Activated CD8-positive, alpha-beta memory T cell treated with anti-CD3 and anti-CD28 coated beads for 4 hours (primary cell): ENCODE data around the gene SPRN.
"Not testable (repeated sequence)": the region's sequence is repeated elsewhere in the genome, so short reads cannot be mapped to it uniquely, and the experiment has no call there.

Source experiments
- DNase-seq, 2 donors: peaks; one replicate each; pipeline ENCODE4 v3.0.0-alpha.2; 2020; ENCODE audit warnings: low read depth in 2 of 2

SPRN gene, protein sequence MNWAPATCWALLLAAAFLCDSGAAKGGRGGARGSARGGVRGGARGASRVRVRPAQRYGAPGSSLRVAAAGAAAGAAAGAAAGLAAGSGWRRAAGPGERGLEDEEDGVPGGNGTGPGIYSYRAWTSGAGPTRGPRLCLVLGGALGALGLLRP

DNA sequence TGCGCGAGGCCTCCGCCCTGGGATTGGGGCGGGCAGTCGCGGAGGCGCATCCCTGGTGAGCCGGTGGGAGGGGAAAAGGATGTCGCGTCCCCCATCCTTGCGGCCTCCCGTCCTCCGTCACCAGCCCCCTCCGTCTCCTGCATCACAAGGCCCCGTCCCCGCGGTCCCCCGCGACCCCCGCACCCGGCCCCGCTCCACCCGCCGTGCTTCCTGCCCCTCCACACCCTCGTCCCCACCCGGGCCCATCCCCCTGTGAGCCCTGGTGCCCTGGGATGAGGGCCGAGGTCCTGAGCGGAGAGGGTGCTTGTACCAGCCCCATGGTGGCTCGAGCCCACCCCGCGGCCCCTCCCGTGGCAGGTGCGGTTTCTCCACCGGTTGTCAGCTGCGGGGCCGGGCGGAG, at the start of gene SPRN:
TSS of gene SPRN (minus strand) at position 25 of the 400 bp plus-strand sequence. CDS start 944 bp downstream, outside the sequence.
- DNase-seq, result not testable (repeated sequence)

DNA sequence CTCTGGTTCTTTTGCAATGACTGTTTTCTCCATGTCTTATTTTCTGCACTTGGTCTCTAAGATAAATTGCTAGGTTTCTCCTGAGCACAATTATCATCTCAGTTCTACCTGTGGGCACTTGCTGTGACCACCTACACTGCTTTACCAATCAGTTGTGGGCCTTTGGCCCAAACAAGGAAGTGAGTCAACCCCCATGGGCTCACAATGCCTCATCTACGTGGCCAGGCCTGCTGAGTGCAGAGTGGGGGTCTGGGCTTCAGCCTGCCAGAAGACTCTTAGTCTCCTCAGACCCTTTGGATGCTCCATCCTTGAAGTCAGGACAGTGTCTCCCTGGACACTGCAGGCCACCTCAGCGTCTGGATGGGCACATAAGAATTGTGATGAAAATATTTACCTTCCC, 49.6 kb upstream of the SPRN start:
- no peak for DNase-seq

DNA sequence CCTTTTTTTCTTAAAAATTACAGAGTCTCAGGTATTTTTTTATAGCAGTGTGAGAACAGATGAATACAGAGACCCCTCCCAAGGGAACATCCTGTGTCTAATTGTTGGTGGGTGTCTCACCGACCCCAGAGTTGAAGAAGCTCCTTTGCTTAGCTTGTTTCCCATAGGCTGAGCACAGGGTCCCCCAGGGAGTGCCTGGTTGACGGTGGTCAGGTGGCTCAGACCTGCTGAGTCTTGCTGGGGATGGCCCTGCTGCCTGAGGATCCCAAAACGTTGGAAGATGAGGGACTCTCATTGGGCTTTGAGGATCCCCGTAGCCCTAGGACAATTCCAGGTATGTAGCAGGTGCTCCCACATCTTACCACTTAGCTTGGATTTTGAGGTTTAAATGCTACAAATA, 48.8 kb upstream of the SPRN start:
- no peak for DNase-seq

DNA sequence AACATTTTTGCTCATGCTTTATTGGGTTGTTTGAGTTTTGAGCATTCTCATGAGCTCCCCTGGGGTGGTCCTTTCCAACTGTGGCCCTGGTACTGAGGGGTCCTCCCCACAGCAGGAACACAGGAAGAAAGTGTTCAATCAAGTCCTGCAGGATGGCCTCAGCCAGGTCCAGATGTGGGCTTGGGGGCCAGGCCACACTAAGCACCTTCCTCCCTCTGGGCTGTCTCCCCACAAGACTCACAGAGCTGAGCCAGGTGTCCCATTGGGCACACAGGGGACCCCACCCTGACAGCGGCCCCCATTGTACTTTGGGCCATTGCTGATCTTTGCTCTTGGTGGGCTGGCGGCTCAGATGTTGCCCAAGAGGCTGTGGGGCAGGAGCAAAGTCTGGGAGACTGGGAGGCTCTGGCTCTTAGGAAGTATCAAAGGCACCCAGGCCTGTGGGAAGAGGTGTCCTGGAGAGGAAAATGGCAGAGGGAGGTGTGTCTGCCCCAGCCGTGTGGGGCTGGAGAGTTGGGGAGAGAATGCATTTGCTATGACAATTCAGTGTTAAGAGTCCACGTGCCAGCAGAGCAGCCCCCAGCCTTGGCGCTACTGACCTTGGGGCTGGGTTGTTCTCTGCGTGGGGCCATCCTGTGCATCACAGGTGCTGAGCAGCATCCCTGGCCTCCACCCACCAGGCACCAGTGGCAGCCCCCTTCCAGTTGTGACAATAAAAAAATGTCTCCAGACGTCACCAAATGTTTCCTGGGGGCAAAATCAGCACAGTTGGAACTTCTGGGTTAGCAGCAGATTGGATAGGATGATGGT, 47.1 kb upstream of the SPRN start:
- no peak for DNase-seq

DNA sequence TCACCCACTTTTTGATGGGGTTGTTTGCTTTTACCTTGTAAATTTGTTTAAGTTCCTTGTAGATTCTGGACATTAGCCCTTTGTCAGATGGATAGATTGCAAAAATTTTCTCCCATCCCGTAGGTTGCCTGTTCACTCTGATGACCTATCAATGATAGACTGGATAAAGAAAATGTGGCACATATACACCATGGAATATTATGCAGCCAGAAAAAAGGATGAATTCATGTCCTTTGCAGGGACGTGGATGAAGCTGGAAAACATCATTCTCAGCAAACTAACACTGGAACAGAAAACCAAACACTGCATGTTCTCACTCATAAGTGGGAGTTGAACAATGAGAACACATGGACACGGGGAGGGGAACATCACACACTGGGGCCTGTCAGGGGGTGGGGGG, 44.8 kb upstream of the SPRN start:
- not testable (repeated sequence) for DNase-seq

DNA sequence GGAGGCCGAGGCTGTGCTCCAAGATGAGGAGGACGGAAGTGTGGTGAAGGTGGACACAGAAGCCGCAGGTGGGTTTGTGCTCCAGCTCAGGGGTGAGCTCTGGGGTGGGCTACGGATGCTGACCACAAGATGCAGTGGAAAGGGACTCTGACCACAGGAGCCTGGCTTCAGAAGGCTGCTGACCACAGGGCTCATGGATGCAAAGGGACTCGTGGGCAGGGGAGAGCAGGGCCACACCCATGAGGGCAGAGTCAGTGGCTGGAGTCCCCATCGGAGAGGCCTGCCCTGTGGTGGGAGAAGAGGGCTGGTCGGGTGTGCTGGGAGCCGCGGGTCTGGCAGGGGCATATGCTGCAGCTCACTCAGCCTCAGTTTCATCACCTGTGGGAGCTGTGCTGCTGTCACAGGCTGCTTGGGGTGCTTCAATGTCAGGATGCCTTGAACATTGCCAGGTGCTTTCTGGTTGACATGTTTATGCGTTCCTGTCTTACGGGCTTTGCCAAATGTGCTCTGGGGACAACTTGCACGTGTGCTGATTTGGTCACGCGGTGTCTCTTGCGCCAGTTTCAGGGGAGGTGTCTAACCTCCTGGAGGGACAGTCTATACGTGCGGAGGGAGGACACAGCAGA, 43.0 kb upstream of the SPRN start:
- DNase-seq, result no peak

DNA sequence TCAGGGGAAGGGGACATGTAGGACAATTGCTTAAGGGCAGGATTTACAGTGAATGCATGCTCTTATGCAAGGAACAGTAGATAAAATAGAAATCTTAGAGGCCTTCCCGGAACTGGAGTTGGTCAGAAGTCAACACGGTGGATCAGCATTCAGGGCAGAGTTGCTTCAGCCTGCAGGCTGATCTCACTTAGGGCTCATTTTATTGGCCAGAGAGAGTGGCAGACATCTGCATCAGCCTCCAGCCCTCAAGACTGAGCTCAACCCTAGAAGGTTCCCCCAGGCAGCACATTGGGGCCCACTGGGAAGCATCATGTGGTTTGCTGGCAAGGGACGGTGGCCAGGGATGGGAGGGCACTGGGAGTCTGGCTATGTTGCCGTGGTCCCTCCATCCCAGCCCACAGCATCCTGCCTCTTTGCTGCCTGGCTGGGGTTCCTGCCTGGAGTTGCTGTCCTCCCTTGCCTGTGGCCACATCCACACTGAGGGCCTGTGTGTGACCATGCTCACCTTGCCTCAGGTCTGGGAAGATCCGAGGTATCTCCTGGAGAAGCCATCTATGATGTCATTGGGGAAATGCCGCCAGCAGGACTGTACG, 42.4 kb upstream of the SPRN start:
- DNase-seq, result no peak

DNA sequence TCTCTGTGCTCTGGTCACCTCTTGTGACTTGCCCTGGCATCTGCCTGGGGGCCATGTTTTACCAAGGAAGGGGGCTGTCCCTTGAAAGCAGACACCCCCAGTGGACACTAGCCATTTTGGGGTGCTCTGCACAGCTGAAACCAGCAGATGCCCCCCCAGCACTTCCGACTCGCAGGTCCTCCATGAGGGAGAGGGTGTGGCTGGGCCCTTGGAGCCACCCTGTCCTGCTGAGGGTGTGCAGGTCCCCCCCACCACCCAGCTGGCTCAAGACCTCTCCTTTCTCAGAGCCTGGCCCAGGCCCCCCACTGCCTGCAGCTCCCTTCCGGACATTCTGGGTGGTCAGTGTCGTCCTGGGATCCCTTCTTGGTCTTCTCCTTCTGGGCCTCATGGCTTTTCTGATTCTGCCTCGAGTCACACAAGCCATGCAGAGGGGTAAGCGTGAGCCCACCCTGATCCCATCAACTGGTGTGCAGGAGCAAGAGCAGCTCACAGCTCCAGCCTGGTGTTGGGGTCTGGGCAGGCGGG, 41.6 kb upstream of the SPRN start:
- no peak for DNase-seq

DNA sequence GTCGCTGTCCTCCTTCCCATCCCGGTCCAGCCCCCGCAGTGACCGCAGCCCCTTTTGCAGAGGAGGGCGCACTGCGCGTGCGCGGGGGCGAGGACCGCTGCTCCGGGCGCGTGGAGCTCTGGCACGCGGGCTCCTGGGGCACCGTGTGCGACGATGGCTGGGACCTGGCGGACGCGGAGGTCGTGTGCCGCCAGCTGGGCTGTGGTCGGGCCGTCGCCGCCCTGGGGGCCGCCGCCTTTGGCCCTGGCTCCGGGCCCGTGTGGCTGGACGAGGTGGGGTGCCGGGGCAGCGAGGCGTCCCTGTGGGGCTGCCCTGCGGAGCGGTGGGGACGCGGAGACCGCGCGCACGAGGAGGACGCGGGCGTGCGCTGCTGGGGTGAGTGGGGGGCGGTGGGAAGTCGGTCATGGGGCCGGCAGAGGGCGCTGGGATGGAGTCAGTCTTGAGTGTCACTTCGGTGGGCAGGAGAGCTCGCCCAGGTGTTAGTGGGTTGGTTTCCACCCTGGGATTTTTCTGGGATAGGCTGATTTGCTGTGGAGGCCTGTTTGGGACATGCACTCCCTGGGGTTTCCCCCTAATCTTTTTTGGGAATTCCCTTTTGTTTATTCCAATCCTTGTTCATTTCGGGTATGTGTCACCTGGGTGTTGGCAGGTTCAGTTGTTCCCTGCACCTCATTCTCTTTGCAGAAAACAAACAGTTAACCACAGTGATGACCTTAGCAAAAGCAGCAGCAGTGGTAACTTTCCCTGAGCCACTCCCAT, 40.9 kb upstream of the SPRN start:
- DNase-seq, result no peak

DNA sequence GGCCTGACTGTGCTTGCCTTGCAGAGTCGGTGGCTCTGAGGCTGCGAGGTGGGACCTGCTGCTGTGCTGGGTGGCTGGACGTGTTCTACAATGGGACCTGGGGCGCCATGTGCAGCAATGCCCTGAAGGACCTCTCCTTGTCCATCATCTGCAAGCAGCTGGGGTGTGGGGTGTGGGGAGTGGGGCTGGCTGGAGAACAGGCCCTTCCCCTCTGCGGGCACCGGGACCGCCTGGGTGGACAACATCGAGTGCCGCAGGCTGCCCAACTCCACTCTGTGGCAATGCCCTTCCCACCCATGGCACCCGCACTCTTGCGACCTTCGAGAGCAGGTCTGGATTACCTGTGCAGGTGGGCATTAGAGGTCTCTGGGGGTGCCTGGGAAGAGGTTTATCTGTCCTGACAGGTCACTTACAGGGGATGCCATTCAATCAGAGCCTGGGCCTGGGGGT, 40.2 kb upstream of the SPRN start:
- no peak for DNase-seq

DNA sequence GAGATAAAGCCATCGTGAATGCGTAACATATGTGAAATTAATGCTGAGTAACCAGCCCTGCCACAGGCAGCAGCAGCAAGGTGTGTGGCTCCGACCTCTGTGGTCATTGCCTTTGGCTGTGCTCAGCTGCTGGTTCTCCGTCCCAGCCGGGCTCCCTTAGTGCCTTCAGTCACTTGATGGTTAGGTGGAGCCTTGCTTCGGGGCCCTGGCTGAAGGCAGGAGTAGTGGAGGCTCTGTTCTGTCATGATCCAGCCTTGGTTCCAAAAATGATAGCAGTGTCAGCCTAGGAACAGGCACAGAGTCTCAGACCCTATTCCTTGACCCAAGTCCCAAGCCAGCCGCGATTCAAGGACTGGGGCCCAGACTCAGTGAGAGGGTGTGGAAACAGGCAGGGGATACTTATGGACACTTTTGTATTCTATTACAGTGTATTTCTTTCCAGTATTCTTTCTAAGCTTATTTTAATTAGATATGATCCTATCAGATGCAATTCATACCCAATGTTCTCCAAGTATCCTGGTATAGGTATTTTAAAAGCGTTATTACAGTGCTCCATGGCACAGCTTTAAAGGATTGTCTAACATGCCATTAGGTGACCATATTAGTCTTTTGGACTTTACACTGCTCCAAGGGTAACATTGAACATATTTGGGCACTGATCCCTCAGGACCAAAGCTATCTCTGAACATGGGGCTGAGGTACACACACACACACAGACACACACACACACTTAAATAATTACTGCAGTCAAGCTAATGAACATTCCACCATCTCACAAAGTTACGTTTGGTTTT, 38.3 kb upstream of the SPRN start:
- no peak for DNase-seq

DNA sequence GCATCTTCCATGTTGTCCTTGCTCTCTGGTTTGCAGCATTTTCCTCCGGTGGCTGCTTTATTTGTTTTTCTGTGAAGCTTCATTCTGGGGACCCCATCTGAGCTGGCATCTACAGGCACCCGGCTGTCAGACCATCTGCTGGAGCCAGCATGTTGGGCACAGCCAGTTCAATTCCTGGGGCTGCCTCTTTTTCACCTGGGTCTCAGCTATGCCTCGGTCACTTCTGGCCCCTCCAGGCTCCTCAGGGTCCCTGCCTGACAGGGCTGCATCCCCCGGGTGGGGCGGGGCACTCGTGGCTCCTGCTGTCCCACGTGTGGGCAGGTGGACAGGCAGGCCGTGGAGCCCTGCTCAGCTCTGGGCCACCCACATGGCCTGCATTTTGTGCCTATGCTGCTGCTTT, 37.4 kb upstream of the SPRN start:
- DNase-seq, result no peak

DNA sequence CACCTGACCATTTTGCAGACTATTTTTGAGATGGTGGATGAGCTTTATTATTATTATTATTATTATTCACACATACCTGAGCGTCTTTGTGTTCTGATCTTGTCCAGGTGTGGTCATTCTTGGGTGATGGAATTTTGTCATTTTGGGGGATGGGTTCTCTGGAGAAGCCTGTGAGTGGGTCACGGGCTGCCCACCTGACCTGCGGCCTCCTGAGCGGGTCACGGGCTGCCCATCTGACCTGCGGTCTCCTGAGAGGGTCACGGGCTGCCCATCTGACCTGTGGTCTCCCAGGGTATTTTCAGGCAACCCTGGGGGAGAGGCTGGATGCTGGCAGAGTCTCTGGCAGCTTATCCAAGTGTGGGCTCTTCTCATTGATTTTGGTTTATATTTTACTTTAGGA, 36.6 kb upstream of the SPRN start:
- no peak for DNase-seq

DNA sequence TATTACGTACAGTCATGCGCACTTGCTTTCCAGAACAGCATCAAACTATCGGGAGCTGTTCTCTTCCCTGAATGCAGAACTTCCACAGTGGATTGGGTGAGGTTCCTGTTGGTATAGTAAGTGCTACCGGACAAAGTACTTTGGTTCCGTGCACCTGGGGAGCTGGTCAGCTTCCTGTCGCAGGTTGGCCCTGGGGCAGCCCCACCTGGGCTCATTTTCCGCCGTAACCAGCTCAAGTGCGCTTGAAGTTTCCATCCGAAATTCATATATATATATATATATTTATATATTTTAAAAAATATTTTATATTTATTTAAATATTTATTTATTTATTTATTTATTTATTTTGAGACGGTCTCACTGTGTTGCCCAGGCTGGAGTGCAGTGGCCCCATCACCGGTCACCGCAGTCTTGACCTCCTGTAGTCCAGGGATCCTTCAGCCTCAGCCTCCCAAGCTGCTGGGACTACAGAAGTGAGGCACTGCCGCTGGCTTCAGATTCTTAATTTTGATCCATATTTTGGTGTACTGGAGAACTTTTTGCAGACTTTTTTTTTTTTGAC, 35.9 kb upstream of the SPRN start:
- no peak for DNase-seq

DNA sequence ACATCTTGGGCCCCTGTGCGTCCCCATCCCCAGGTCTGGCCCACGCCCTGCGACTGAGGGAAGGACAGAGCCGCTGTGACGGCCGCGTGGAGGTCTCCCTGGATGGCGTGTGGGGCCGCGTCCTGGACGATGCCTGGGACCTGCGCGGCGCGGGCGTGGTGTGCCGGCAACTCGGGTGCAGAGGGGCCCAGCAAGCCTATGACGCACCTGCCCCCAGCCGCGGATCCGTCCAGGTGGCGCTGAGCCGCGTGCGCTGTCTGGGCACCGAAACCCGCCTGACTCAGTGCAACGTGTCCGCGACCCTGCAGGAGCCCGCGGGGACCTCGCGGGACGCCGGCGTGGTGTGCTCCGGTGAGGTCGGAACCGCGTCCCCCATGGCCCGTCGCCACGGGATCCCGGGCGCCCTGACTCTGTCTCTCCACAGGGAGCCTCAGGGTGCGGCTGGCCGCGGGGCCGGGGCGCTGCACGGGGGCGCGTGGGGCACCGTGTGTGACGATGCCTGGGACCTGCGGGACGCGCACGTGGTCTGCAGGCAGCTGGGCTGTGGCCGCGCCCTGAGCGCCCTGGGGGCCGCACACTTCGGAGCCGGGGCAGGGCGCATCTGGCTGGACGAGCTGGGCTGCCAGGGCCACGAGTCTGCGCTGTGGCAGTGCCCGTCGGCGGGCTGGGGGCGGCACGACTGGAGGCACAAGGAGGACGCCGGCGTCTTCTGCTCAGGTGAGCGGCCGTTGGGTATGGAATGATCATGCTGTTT, 35.2 kb upstream of the SPRN start:
- DNase-seq, result no peak

DNA sequence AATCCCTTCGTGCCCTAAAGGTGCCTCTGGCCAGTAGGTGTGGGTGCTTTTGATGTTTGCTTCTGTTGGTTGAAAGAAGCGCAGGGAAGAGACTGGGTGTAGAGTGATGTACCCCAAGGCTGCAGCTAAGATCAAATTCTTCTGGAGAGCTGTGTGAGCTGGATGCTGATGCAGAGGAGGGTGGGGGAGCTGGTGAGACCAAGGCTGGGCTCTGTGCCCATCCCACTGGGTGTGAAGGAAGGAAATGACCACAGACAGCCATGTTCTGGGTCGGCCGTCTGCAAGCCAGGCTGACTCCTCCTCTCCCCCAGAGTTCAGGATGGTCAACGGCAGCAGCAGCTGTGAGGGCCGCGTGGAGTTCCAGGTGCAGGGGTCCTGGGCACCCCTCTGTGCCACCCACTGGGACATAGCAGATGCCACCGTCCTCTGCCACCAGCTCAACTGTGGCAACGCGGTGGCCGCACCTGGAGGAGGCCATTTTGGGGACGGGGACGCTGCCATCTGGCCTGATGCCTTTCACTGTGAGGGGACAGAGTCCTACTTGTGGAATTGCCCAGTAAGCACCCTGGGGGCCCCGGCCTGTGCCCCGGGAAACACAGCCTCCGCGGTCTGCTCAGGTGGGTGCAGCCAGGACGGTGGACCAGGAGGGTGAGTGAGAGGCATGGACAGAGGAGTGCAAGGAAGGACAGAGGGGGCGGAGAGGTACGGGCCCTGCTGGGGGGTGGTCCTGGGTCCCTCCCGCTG, 34.5 kb upstream of the SPRN start:
- DNase-seq, result no peak

DNA sequence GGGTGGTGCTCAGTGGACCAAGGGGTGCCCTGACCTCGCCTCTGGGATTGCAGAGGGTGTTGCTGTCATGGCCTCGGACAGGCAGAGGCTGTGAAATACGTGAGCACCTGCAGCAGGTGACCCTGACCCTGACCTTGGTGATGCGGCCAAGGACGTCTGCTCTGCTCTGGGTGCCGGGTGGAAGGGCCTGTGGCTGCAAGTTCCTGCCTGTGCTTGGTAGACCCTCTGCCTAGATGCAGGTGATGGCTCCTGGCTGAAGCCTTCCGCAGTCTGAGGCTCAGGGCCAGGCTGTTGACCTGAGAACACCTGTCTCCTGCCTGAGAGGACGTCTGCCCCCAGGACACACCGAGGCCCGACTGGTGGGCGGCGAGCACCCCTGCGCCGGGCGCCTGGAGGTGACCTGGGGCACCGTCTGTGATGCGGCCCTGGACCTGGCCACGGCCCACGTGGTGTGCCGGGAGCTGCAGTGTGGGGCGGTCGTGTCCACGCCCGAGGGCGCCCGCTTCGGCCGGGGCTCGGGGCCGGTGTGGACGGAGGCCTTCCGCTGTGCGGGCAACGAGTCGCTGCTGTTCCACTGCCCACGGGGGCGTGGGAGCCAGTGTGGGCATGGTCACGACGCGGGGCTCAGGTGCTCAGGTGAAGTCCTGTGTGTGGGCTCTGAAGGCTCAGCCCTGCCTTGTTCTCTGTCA, 33.7 kb upstream of the SPRN start:
- no peak for DNase-seq

DNA sequence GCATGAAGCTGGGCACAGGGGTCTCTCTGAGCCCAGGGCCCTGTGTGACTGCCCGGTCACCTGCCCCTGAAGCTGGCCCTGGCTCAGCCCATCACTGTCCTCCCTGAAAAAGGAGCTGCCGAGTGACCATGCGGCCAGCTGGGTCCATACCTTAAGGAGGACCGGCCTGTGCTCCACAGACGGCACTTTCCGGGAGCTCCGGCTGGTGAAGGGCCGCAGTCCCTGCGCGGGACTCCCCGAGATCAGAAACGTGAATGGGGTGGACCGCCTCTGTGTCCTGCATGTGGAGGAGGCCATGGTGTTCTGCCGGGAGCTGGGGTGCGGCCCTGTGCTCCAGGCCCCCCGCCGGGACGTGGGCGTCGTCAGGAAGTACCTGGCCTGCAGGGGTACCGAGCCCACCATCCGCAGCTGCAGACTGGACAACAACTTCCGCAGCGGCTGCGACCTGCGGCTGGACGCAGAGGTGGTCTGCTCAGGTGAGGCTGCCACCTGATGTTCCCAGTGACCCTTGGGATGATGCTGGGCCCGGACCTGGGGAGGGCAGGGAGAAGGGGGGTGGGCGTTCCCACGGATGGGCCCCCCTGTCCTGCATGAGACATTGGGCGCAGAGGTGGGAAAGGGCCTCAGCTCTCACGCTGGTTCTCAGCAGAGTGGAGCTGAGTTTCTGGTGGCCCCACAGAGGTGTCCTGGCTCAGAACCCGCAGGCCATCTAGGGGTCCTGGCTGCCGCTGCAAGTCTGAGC, 32.8 kb upstream of the SPRN start:
- DNase-seq, result no peak
